SK-N-SH (cell line): ENCODE results near the gene CDH4. TPM values are rescaled to one million over a fixed set of nuclear protein-coding genes. Genes with fewer than 3 reads are reported as not detected.

Source experiments
- CTCF ChIA-PET: fragments of 300-600, 350-600 bp; formaldehyde crosslinking; extraction: SDS; loops from one replicate; lab custom pipeline; 2021; lab: Yijun Ruan, JAX
- POLR2A ChIA-PET: fragments of 350-600 bp; sonication (Branson Sonifier 250); formaldehyde crosslinking; extraction: SDS; loops from one replicate; lab custom pipeline; 2020; ENCODE audit warnings: antibody characterized with exemption, inconsistent platforms; lab: Yijun Ruan, JAX
- DNase-seq: peaks from one replicate; pipeline ENCODE4 v3.0.0; 2012
- H2AFZ ChIP-seq: fragments of 200-600 bp; sonication (generic); 2 replicates; pipeline ENCODE4 v1.8.1; 2016; ENCODE audit warnings: antibody characterized with exemption, mild to moderate bottlenecking, low read depth
- H3F3A ChIP-seq: fragments of 200-600 bp; sonication (generic); replicated peaks from 2 replicates; pipeline ENCODE3; 2016; ENCODE audit warnings: antibody characterized with exemption, mild to moderate bottlenecking; ENCODE audit not compliant: insufficient read depth
- H3K27ac ChIP-seq, 2 experiments: fragments of 200-500 bp in 1 of 2; fragments of 200-600 bp in 1 of 2; sonication (Bioruptor generic) in 1 of 2; sonication (generic), shearing (Covaris generic) in 1 of 2; 2 replicates each; pipeline versions ENCODE4 v1.5.1 to v1.6.1; 2014 to 2016; ENCODE audit warnings: low read depth in 2 of 2, inconsistent platforms in 1 of 2, low read length in 1 of 2, mild to moderate bottlenecking in 1 of 2, mixed read lengths in 1 of 2
- H3K27me3 ChIP-seq: fragments of 200-600 bp; sonication (generic), shearing (Covaris generic); 2 replicates; pipeline ENCODE4 v1.6.1; 2016; ENCODE audit warnings: mixed run types; ENCODE audit not compliant: insufficient read depth
- H3K36me3 ChIP-seq, 2 experiments: fragments of 200-500 bp in 1 of 2; fragments of 200-600 bp in 1 of 2; sonication (Bioruptor generic) in 1 of 2; sonication (generic) in 1 of 2; replicated peaks in 1 of 2; 2 replicates each; pipeline versions ENCODE3 to v1.5.1; 2014 to 2016; ENCODE audit warnings: low read length in 1 of 2, mild to moderate bottlenecking in 1 of 2; ENCODE audit not compliant: insufficient read depth in 2 of 2, control insufficient read depth in 1 of 2
- H3K4me1 ChIP-seq, 2 experiments: fragments of 200-500 bp in 1 of 2; fragments of 200-600 bp in 1 of 2; sonication (Bioruptor generic) in 1 of 2; sonication (generic), shearing (Covaris generic) in 1 of 2; 2 replicates each; pipeline versions ENCODE4 v1.5.1 to v1.6.1; 2014 to 2016; ENCODE audit warnings: low read depth in 1 of 2, low read length in 1 of 2, mixed run types in 1 of 2; ENCODE audit not compliant: insufficient read depth in 2 of 2, control insufficient read depth in 1 of 2
- H3K4me2 ChIP-seq: fragments of 200-600 bp; sonication (generic), shearing (Covaris generic); 2 replicates; pipeline ENCODE4 v1.6.1; 2017; ENCODE audit warnings: mixed run types
- H3K4me3 ChIP-seq, 2 experiments: fragments of 200-500 bp in 1 of 2; fragments of 200-600 bp in 1 of 2; sonication (Bioruptor generic) in 1 of 2; sonication (generic), shearing (Covaris generic) in 1 of 2; 2 replicates each; pipeline versions ENCODE4 v1.5.1 to v1.8.1; 2014 to 2016; ENCODE audit warnings: low read depth in 2 of 2, inconsistent platforms in 1 of 2, low read length in 1 of 2, mild to moderate bottlenecking in 1 of 2, mixed read lengths in 1 of 2, moderate library complexity in 1 of 2
- H3K79me2 ChIP-seq: fragments of 200-600 bp; sonication (generic); 2 replicates; pipeline ENCODE4 v1.8.1; 2017; ENCODE audit warnings: mild to moderate bottlenecking; ENCODE audit not compliant: insufficient read depth
- H3K9ac ChIP-seq: fragments of 200-600 bp; sonication (generic); 2 replicates; pipeline ENCODE4 v1.6.1; 2017; ENCODE audit warnings: mixed run types
- H3K9me2 ChIP-seq: fragments of 200-600 bp; sonication (generic); 2 replicates; pipeline ENCODE4 v1.6.1; 2017; ENCODE audit warnings: mixed run types
- H3K9me3 ChIP-seq: fragments of 200-600 bp; sonication (generic); 2 replicates; pipeline ENCODE4 v1.6.1; 2017; ENCODE audit warnings: mixed run types, mild to moderate bottlenecking, moderate library complexity
- H4K20me1 ChIP-seq: fragments of 200-600 bp; sonication (generic); 2 replicates; pipeline ENCODE4 v1.6.1; 2017; ENCODE audit warnings: mild to moderate bottlenecking, mixed run types; ENCODE audit not compliant: insufficient read depth
- FOXJ3 ChIP-seq: sonication (generic); formaldehyde crosslinking; IDR thresholded peaks from 2 replicates; pipeline ENCODE4 v1.5.1; 2020; ENCODE audit warnings: mild to moderate bottlenecking, missing genetic modification reagents
- POLR2AphosphoS5 ChIP-seq: IDR thresholded peaks from 2 replicates; pipeline ENCODE4 v1.6.1; 2012; ENCODE audit warnings: low read depth, low read length
- RFX5 ChIP-seq: IDR thresholded peaks from 2 replicates; pipeline ENCODE4 v1.6.1; 2012; ENCODE audit warnings: mild to moderate bottlenecking, improper control_type of control experiment, low read length
- TAF1 ChIP-seq: IDR thresholded peaks from 2 replicates; pipeline ENCODE4 v1.6.1; 2012; ENCODE audit warnings: low read depth, mild to moderate bottlenecking, low read length, moderate library complexity, borderline replicate concordance
- USF2 ChIP-seq: fragments of 150-350 bp; IDR thresholded peaks from 2 replicates; pipeline ENCODE4 v1.6.1; 2017; ENCODE audit warnings: antibody characterized with exemption, low read length, low read depth, borderline replicate concordance
- YY1 ChIP-seq: IDR thresholded peaks from 2 replicates; pipeline ENCODE4 v1.4.0; 2012; ENCODE audit warnings: low read depth, mild to moderate bottlenecking
- WGBS: methylation state at CpG from one replicate; pipeline ENCODE4 v1.1.6; 2017; ENCODE audit warnings: low lambda C conversion rate; 5-methylcytosine and 5-hydroxymethylcytosine counted together
- polyA plus RNA-seq, 3 experiments: library from polyadenylated mRNA; depleted of rRNA; stranded (reverse); fragments of >200 nt; gene quantifications; 2 replicates each; pipeline ENCODE4 v1.2.3, GENCODE V29; 2012
- TF ChIP-seq, protein P1 (sequence below): IDR thresholded peaks from 2 replicates; pipeline ENCODE4 v1.6.1; 2012; ENCODE audit warnings: mild to moderate bottlenecking, low read depth, low read length, moderate library complexity
- TF ChIP-seq, protein P2 (sequence below): fragments of 150-350 bp; IDR thresholded peaks from 2 replicates; pipeline ENCODE4 v1.6.1; 2016; ENCODE audit warnings: mild to moderate bottlenecking, low read depth, low read length

The CDH4 gene
- polyA plus RNA-seq, 1 of the 3 experiments (the other 2 are of a cell fraction), result not detected

- H3F3A ChIP-seq, result no peaks in the 10 kb centered on the region
- ChIA-PET POLR2A (no interaction called here), CTCF (interaction anchor here (1.0 kb wide), 1 partner anchor 19 kb away, joined by 3 read pairs; no protein-coding TSS in a partner anchor)
- H3K9me3 ChIP-seq, result no peaks in the 10 kb centered on the region
- no peak for DNase-seq
- no peak overlapping the region for H3K4me2 ChIP-seq
- no peak overlapping the region for H3K9ac ChIP-seq
- H3K27me3 ChIP-seq, result no peaks in the 10 kb centered on the region
- H4K20me1 ChIP-seq, result no peaks in the 10 kb centered on the region
- TF ChIP-seq YY1 (no peak), FOXJ3 (no peak)
- H3K27ac ChIP-seq, result no peak overlapping the region
- no peak overlapping the region for H3K4me3 ChIP-seq
- H3K4me1 ChIP-seq, result peaks cover 0 to 4% of the 10 kb centered on the region in 2 experiments; a peak in 1 of 4 replicates
- no peaks in the 10 kb centered on the region for H3K36me3 ChIP-seq
- 71% methylated on average over 16 of the region's 16 CpGs for WGBS
- no peak overlapping the region for H2AFZ ChIP-seq
- H3K9me2 ChIP-seq, result no peaks in the 10 kb centered on the region
- H3K79me2 ChIP-seq, result no peaks in the 10 kb centered on the region
These were observed 335.7 kb downstream of the CDH4 start for GRCh38 chr20:61587681-61588289.

DNA sequence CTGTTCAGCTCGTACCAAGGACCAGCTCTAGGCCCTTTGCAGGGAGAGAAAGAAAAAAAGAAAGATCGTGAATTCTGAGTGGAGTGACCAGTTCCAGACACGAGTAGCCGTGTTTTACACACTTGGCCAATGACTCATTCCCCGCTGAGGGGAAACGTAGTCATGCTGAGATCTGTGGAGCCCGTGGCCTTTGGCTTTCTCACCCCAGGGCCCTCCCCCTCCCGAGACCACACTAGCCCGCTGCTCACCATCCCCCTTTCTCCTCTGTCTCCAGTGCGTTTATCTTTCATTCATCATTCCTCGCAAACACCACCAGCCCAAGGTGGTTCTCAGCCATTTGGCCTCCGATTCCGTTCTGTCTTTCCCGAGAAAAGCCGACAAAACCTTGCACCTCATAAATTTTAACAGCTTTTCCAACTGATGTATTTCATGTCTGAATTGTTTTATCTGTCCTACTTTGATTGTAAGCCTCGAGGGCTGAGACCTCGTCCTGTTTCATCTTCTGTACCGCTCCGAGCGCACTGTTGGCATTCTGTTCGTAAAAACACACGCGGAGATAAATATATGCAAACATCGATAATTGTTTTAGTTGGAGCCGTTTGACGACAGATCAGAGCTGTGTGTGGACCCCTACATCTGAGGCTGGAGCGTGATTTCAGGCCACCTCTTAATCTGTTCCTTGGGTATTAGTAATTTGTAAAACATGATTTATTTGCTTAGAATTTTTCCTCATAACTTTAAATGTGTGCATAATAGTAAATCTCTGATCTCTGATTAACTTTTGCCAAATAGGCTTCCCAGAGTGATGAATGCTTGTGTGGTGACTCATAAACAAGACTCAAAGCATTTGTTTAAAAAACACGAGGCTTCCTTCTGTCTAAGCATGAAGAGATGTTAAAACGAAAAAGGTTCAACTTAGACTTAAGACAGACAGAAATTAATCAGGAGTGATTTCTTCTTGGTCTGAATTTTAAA, 336.6 kb downstream of the CDH4 start:
- WGBS, result 42% methylated on average over 29 of the region's 29 CpGs
- Histone ChIP-seq H3K4me1 (peaks cover 0 to 4% of the 10 kb centered on the region in 2 experiments; a peak in 1 of 4 replicates), H3K79me2 (no peaks in the 10 kb centered on the region), H3K27me3 (no peaks in the 10 kb centered on the region), H3K27ac (no peak overlapping the region), H3F3A (no peaks in the 10 kb centered on the region), H3K4me3 (no peak overlapping the region), H3K9me3 (no peaks in the 10 kb centered on the region), H3K9me2 (no peaks in the 10 kb centered on the region), H3K4me2 (no peak overlapping the region), H3K9ac (no peak overlapping the region), H3K36me3 (no peaks in the 10 kb centered on the region), H4K20me1 (no peaks in the 10 kb centered on the region), H2AFZ (no peak overlapping the region)
- CTCF ChIA-PET, result interaction anchor here (0.6 to 1.0 kb wide), 2 partner anchors 11 to 18 kb away, joined by 3 to 4 read pairs; no protein-coding TSS in a partner anchor
- no peak for DNase-seq
- POLR2A ChIA-PET, result no interaction called here
- TF ChIP-seq POLR2AphosphoS5 (no peak), RFX5 (no peak), USF2 (no peak), TAF1 (no peak)
- TF ChIP-seq, protein P1, sequence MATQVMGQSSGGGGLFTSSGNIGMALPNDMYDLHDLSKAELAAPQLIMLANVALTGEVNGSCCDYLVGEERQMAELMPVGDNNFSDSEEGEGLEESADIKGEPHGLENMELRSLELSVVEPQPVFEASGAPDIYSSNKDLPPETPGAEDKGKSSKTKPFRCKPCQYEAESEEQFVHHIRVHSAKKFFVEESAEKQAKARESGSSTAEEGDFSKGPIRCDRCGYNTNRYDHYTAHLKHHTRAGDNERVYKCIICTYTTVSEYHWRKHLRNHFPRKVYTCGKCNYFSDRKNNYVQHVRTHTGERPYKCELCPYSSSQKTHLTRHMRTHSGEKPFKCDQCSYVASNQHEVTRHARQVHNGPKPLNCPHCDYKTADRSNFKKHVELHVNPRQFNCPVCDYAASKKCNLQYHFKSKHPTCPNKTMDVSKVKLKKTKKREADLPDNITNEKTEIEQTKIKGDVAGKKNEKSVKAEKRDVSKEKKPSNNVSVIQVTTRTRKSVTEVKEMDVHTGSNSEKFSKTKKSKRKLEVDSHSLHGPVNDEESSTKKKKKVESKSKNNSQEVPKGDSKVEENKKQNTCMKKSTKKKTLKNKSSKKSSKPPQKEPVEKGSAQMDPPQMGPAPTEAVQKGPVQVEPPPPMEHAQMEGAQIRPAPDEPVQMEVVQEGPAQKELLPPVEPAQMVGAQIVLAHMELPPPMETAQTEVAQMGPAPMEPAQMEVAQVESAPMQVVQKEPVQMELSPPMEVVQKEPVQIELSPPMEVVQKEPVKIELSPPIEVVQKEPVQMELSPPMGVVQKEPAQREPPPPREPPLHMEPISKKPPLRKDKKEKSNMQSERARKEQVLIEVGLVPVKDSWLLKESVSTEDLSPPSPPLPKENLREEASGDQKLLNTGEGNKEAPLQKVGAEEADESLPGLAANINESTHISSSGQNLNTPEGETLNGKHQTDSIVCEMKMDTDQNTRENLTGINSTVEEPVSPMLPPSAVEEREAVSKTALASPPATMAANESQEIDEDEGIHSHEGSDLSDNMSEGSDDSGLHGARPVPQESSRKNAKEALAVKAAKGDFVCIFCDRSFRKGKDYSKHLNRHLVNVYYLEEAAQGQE, result no peak
- TF ChIP-seq, protein P2, sequence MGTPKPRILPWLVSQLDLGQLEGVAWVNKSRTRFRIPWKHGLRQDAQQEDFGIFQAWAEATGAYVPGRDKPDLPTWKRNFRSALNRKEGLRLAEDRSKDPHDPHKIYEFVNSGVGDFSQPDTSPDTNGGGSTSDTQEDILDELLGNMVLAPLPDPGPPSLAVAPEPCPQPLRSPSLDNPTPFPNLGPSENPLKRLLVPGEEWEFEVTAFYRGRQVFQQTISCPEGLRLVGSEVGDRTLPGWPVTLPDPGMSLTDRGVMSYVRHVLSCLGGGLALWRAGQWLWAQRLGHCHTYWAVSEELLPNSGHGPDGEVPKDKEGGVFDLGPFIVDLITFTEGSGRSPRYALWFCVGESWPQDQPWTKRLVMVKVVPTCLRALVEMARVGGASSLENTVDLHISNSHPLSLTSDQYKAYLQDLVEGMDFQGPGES, result no peak
